Kidney (tissue), 14 donors: Measurements from ENCODE around the gene ALCAM. TPM values are rescaled to one million over a fixed set of nuclear protein-coding genes. Genes with fewer than 3 reads are reported as not detected.
A peak's percentile ranks its signal among the peaks of the same experiment; 100 is the strongest.

Source experiments
- DNase-seq, 5 donors: peaks; one replicate each; pipeline ENCODE4 v3.0.0-alpha.2; 2013 to 2020
- FAIRE-seq: peaks from 2 replicates; lab custom pipeline; 2012; peaks lifted over from hg19 to GRCh38; lab: Jason Lieb, UNC
- H3K27ac ChIP-seq, 2 donors: one replicate each; pipeline ENCODE4 v1.7.0; 2013; ENCODE audit warnings: low read depth in 2 of 2, low read length in 2 of 2, inconsistent platforms in 1 of 2
- H3K27me3 ChIP-seq: one replicate; pipeline ENCODE4 v1.7.1; 2013; ENCODE audit warnings: low read length, inconsistent platforms; ENCODE audit not compliant: control insufficient read depth, insufficient read depth
- H3K36me3 ChIP-seq, 3 donors: one replicate each; pipeline versions ENCODE4 v1.7.0 to v1.7.1; 2013; ENCODE audit warnings: low read length in 3 of 3, control low read depth in 1 of 3, inconsistent platforms in 1 of 3; ENCODE audit not compliant: insufficient read depth in 3 of 3, control insufficient read depth in 2 of 3
- H3K4me1 ChIP-seq, 3 donors: one replicate each; pipeline versions ENCODE4 v1.7.0 to v1.7.1; 2013; ENCODE audit warnings: low read length in 3 of 3, inconsistent platforms in 1 of 3, low read depth in 1 of 3; ENCODE audit not compliant: control insufficient read depth in 2 of 3, insufficient read depth in 2 of 3
- H3K4me3 ChIP-seq, 3 donors: one replicate each; pipeline versions ENCODE4 v1.7.0 to v1.8.1; 2013; ENCODE audit warnings: low read length in 3 of 3, control low read depth in 1 of 3, inconsistent platforms in 1 of 3
- H3K9ac ChIP-seq, 3 donors: one replicate each; pipeline versions ENCODE4 v1.7.0 to v1.7.1; 2013; ENCODE audit warnings: low read length in 3 of 3, control low read depth in 1 of 3, inconsistent platforms in 1 of 3
- H3K9me3 ChIP-seq, 3 donors: one replicate each; pipeline versions ENCODE4 v1.7.0 to v1.7.1; 2013; ENCODE audit warnings: low read length in 3 of 3, control low read depth in 1 of 3, inconsistent platforms in 1 of 3; ENCODE audit not compliant: control insufficient read depth in 2 of 3, insufficient read depth in 1 of 3
- CTCF ChIP-seq: IDR thresholded peaks from 3 replicates; pipeline ENCODE4 v1.5.1; 2012; ENCODE audit warnings: mild to moderate bottlenecking, moderate library complexity, borderline replicate concordance; ENCODE audit not compliant: insufficient read depth; ENCODE audit errors: extremely low read depth
- intact Hi-C: fragments of 100-400 bp; cut with DNase I; formaldehyde crosslinking; loops from one replicate; pipeline ENCODE4 v1.11.1; 2022
- polyA plus RNA-seq: library from polyadenylated mRNA; stranded (reverse); fragments of 350-450 nt; fragmentation: Illumina TruSeq; extraction: RNeasy Lipid Tissue Mini Kit (QIAGEN cat#74804); gene quantifications from one replicate; pipeline ENCODE4 v1.2.3, GENCODE V29; 2014; ENCODE audit warnings: low read depth, low replicate concordance; ENCODE audit not compliant: insufficient read depth
- total RNA-seq: library from RNA; stranded (reverse); fragmentation: NEBNext Ultra II Directional; extraction: Animal tissue kit (Norgen Biotek cat#: 25700); gene quantifications from one replicate; pipeline ENCODE4 v1.2.1, GENCODE V29; 2021
- donor health status: control.
- donor health status: control.
- donor health status: control.
- donor health status: control.
- donor health status: control.
- donor health status: DM: yes; HTN: yes; CAD: no.
- donor health status: Normal renal cell carcinoma (clear cell type).

ALCAM gene
- total and polyA plus RNA-seq, 2 donors from 2014 or later: 15.1 to 36.4 TPM

GRCh38 chr3:105362021-105362665 lies 4.6 kb upstream of the ALCAM start:
- FAIRE-seq: peak; percentile 62
- intact Hi-C loops: no loop called here

GRCh38 chr3:105364128-105364527 lies 2.6 kb upstream of the ALCAM start:
- TF ChIP-seq CTCF: no peak
- H3K27ac ChIP-seq: no peak overlapping the region
- H3K36me3 ChIP-seq: no peaks in the 10 kb centered on the region
- peaks cover 0 to 5% (median 3%) of the 10 kb centered on the region in 3 donors for H3K4me1 ChIP-seq
- no peak for DNase-seq
- H3K4me3 ChIP-seq: no peak overlapping the region
- H3K27me3 ChIP-seq: no peaks in the 10 kb centered on the region
- FAIRE-seq: no peak
- H3K9ac ChIP-seq: no peak overlapping the region
- no peaks in the 10 kb centered on the region for H3K9me3 ChIP-seq
- intact Hi-C loops: no loop called here

More at GRCh38 chr3:105362021-105362665, 4.6 kb upstream of the ALCAM start:
- Histone ChIP-seq H3K4me1 (peaks cover 0 to 3% (median under 1%) of the 10 kb centered on the region in 3 donors), H3K27me3 (no peaks in the 10 kb centered on the region), H3K36me3 (no peaks in the 10 kb centered on the region), H3K4me3 (no peak overlapping the region), H3K27ac (no peak overlapping the region), H3K9me3 (no peaks in the 10 kb centered on the region), H3K9ac (no peak overlapping the region)
- no peak for TF ChIP-seq CTCF
- no peak for DNase-seq

- Histone ChIP-seq H3K9ac (no peak overlapping the region), H3K27me3 (no peaks in the 10 kb centered on the region), H3K9me3 (no peaks in the 10 kb centered on the region), H3K27ac (no peak overlapping the region), H3K4me3 (peak overlapping the region in 2 of 3 donors; percentile 82 to 92), H3K4me1 (peaks cover 0 to 5% (median 3%) of the 10 kb centered on the region in 3 donors), H3K36me3 (no peaks in the 10 kb centered on the region)
- intact Hi-C loops: no loop called here
- FAIRE-seq (no peak), DNase-seq (no peak)
- no peak for TF ChIP-seq CTCF
Observed at GRCh38 chr3:105365081-105365390, 1.7 kb upstream of the ALCAM start.
